WTC11 (cell line): Measurements from ENCODE around the gene GPRC5B. TPM values are rescaled to one million over a fixed set of nuclear protein-coding genes. Genes with fewer than 3 reads are reported as not detected.

ENCODE experiments used
- ATAC-seq: fragments of 200-7000 bp; cut with Tn5 transposase; 2 replicates; pipeline ENCODE4 v1.10.0; 2021; ENCODE audit warnings: mild to moderate bottlenecking, moderate library complexity
- CTCF ChIA-PET: fragments of 300-600 bp; sonication (Branson Sonifier 250); formaldehyde crosslinking; loops from one replicate; lab custom pipeline; 2021; ENCODE audit warnings: antibody characterized with exemption; lab: Charles Lee
- POLR2A ChIA-PET: fragments of 350-600 bp; sonication (Branson Sonifier 250); formaldehyde crosslinking; loops from one replicate; lab custom pipeline; 2021; ENCODE audit warnings: antibody characterized with exemption; lab: Charles Lee
- DNase-seq: peaks from one replicate; pipeline ENCODE4 v3.0.0; 2021; ENCODE audit warnings: low spot score
- H3K27ac Mint-ChIP-seq: 2 replicates; pipeline ENCODE4 v1.8.0; 2021; ENCODE audit warnings: mixed read lengths
- H3K27me3 Mint-ChIP-seq: 2 replicates; pipeline ENCODE4 v1.8.0; 2021; ENCODE audit warnings: low read depth, mild to moderate bottlenecking, moderate library complexity, mixed read lengths
- H3K36me3 Mint-ChIP-seq: 2 replicates; pipeline ENCODE4 v1.8.0; 2021; ENCODE audit warnings: mixed read lengths
- H3K4me1 Mint-ChIP-seq: 2 replicates; pipeline ENCODE4 v1.8.0; 2022; ENCODE audit warnings: mixed read lengths
- H3K4me3 Mint-ChIP-seq: 2 replicates; pipeline ENCODE4 v1.8.0; 2021; ENCODE audit warnings: mild to moderate bottlenecking, moderate library complexity, mixed read lengths
- H3K9me3 Mint-ChIP-seq: 2 replicates; pipeline ENCODE4 v1.8.0; 2021; ENCODE audit warnings: mixed read lengths
- CBFB ChIP-seq: sonication (generic); formaldehyde crosslinking; IDR thresholded peaks from 2 replicates; pipeline ENCODE4 v1.8.1; 2022; ENCODE audit warnings: mild to moderate bottlenecking, low read depth, missing genetic modification reagents
- ELF4 ChIP-seq: sonication (generic); formaldehyde crosslinking; IDR thresholded peaks from 2 replicates; pipeline ENCODE4 v1.8.1; 2022; ENCODE audit warnings: low read depth, mild to moderate bottlenecking, moderate library complexity, missing genetic modification reagents
- GABPB1 ChIP-seq: sonication (generic); formaldehyde crosslinking; IDR thresholded peaks from 2 replicates; pipeline ENCODE4 v1.8.1; 2023; ENCODE audit warnings: mild to moderate bottlenecking, missing genetic modification reagents
- GRHL2 ChIP-seq: fragments of 250-450 bp; sonication (Bioruptor Pico); IDR thresholded peaks from 2 replicates; pipeline ENCODE4 v1.8.0; 2022; ENCODE audit warnings: mild to moderate bottlenecking, moderate library complexity; ENCODE audit not compliant: insufficient replicate concordance, severe bottlenecking
- HMGA2 ChIP-seq: fragments of 250-450 bp; sonication (Bioruptor Pico); IDR thresholded peaks from 2 replicates; pipeline ENCODE4 v1.4.0; 2021; ENCODE audit warnings: mild to moderate bottlenecking, moderate library complexity
- JUN ChIP-seq: sonication (generic); formaldehyde crosslinking; IDR thresholded peaks from 2 replicates; pipeline ENCODE4 v1.8.0; 2023; ENCODE audit warnings: mild to moderate bottlenecking, missing genetic modification reagents
- NR3C1 ChIP-seq: sonication (generic); formaldehyde crosslinking; conservative IDR thresholded peaks from 2 replicates; pipeline ENCODE4 v1.8.1; 2023; ENCODE audit warnings: low read depth, mild to moderate bottlenecking, missing genetic modification reagents
- OVOL2 ChIP-seq: fragments of 250-450 bp; sonication (Bioruptor Pico); IDR thresholded peaks from 2 replicates; pipeline ENCODE4 v1.9.0; 2021; ENCODE audit warnings: mild to moderate bottlenecking, borderline replicate concordance
- SOX15 ChIP-seq: fragments of 250-450 bp; sonication (Bioruptor Pico); IDR thresholded peaks from 2 replicates; pipeline ENCODE4 v1.9.0; 2021; ENCODE audit warnings: mild to moderate bottlenecking
- TEAD4 ChIP-seq: sonication (generic); formaldehyde crosslinking; IDR thresholded peaks from 2 replicates; pipeline ENCODE4 v1.8.0; 2022; ENCODE audit warnings: mild to moderate bottlenecking, missing genetic modification reagents
- USF1 ChIP-seq: sonication (generic); formaldehyde crosslinking; IDR thresholded peaks from 2 replicates; pipeline ENCODE4 v1.8.0; 2022; ENCODE audit warnings: mild to moderate bottlenecking, missing genetic modification reagents
- ZNF121 ChIP-seq: sonication (generic); formaldehyde crosslinking; IDR thresholded peaks from 2 replicates; pipeline ENCODE4 v1.8.0; 2023; ENCODE audit warnings: missing genetic modification reagents
- ZNF532 ChIP-seq: fragments of 250-450 bp; sonication (Bioruptor Pico); IDR thresholded peaks from 2 replicates; pipeline ENCODE4 v1.9.0; 2021; ENCODE audit warnings: mild to moderate bottlenecking, borderline replicate concordance
- total RNA-seq: library from RNA; stranded (reverse); gene quantifications from 3 replicates; pipeline ENCODE4 v1.2.3, GENCODE V29; 2021
- TF ChIP-seq, protein P1 (sequence below): sonication (generic); formaldehyde crosslinking; IDR thresholded peaks from 2 replicates; pipeline ENCODE4 v1.8.0; 2023; ENCODE audit warnings: mild to moderate bottlenecking, missing genetic modification reagents
- TF ChIP-seq, protein P2 (sequence below): sonication (generic); formaldehyde crosslinking; IDR thresholded peaks from 2 replicates; pipeline ENCODE4 v1.8.0; 2023; ENCODE audit warnings: missing genetic modification reagents

Gene GPRC5B
- total RNA-seq, 1 experiment from 2014 or later, result 104 TPM

- Mint-ChIP-seq H3K27ac (0 out of 2 replicates have a peak overlapping the region, but pooled peaks have one; percentile 37), H3K4me1 (peaks cover 51% of the 10 kb centered on the region), H3K4me3 (no peak overlapping the region), H3K27me3 (peaks cover 3% of the 10 kb centered on the region), H3K36me3 (no peaks in the 10 kb centered on the region), H3K9me3 (no peaks in the 10 kb centered on the region)
- POLR2A ChIA-PET, result no interaction called here
- DNase-seq (no peak), ATAC-seq (no peak)
- peak; percentile 89 for TF ChIP-seq ZNF121 (CRISPR knock-in tag)
- TF ChIP-seq OVOL2 (CRISPR knock-in tag), result no peak
- CTCF ChIA-PET, result no interaction called here
Measured at GRCh38 chr16:19850131-19850817, 34.4 kb downstream of the GPRC5B start.

- CTCF ChIA-PET, result no interaction called here
- H3K27ac Mint-ChIP-seq, result no peak overlapping the region
- DNase-seq, result no peak
Measured at GRCh38 chr16:19848756-19849155, 35.9 kb downstream of the GPRC5B start.

GRCh38 chr16:19846436-19846835 lies 38.2 kb downstream of the GPRC5B start:
- TF ChIP-seq, protein P1, sequence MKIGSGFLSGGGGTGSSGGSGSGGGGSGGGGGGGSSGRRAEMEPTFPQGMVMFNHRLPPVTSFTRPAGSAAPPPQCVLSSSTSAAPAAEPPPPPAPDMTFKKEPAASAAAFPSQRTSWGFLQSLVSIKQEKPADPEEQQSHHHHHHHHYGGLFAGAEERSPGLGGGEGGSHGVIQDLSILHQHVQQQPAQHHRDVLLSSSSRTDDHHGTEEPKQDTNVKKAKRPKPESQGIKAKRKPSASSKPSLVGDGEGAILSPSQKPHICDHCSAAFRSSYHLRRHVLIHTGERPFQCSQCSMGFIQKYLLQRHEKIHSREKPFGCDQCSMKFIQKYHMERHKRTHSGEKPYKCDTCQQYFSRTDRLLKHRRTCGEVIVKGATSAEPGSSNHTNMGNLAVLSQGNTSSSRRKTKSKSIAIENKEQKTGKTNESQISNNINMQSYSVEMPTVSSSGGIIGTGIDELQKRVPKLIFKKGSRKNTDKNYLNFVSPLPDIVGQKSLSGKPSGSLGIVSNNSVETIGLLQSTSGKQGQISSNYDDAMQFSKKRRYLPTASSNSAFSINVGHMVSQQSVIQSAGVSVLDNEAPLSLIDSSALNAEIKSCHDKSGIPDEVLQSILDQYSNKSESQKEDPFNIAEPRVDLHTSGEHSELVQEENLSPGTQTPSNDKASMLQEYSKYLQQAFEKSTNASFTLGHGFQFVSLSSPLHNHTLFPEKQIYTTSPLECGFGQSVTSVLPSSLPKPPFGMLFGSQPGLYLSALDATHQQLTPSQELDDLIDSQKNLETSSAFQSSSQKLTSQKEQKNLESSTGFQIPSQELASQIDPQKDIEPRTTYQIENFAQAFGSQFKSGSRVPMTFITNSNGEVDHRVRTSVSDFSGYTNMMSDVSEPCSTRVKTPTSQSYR, result no peak
- TF ChIP-seq USF1 (CRISPR knock-in tag) (no peak), ZNF532 (CRISPR knock-in tag) (no peak), NR3C1 (CRISPR knock-in tag) (no peak), SOX15 (CRISPR knock-in tag) (no peak), GABPB1 (CRISPR knock-in tag) (no peak), ELF4 (no peak), HMGA2 (CRISPR knock-in tag) (no peak), OVOL2 (CRISPR knock-in tag) (no peak), GRHL2 (CRISPR knock-in tag) (no peak), TEAD4 (CRISPR knock-in tag) (no peak)
- DNase-seq, result no peak
- H3K27me3 Mint-ChIP-seq, result no peaks in the 10 kb centered on the region; the same call in 1 of the 2 replicates
- H3K27ac Mint-ChIP-seq, result no peak overlapping the region
- ChIA-PET CTCF (no interaction called here), POLR2A (no interaction called here)
- H3K4me1 Mint-ChIP-seq, result peaks cover 14% of the 10 kb centered on the region
- ATAC-seq, result no peak
- H3K4me3 Mint-ChIP-seq, result no peak overlapping the region
- no peaks in the 10 kb centered on the region for H3K9me3 Mint-ChIP-seq
- H3K36me3 Mint-ChIP-seq, result no peaks in the 10 kb centered on the region

More at GRCh38 chr16:19848756-19849155, 35.9 kb downstream of the GPRC5B start:
- H3K4me1 Mint-ChIP-seq, result peaks cover 36% of the 10 kb centered on the region
- ATAC-seq, result no peak
- H3K27me3 Mint-ChIP-seq, result peaks cover 3% of the 10 kb centered on the region
- no peak overlapping the region for H3K4me3 Mint-ChIP-seq
- H3K9me3 Mint-ChIP-seq, result no peaks in the 10 kb centered on the region
- TF ChIP-seq CBFB (CRISPR knock-in tag) (no peak), JUN (no peak)
- TF ChIP-seq, protein P2, sequence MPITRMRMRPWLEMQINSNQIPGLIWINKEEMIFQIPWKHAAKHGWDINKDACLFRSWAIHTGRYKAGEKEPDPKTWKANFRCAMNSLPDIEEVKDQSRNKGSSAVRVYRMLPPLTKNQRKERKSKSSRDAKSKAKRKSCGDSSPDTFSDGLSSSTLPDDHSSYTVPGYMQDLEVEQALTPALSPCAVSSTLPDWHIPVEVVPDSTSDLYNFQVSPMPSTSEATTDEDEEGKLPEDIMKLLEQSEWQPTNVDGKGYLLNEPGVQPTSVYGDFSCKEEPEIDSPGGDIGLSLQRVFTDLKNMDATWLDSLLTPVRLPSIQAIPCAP (CRISPR knock-in tag), result no peak
- H3K36me3 Mint-ChIP-seq, result no peaks in the 10 kb centered on the region
- POLR2A ChIA-PET, result no interaction called here
